Esophagus squamous epithelium (tissue), 4 donors: ENCODE data around the gene TBC1D23.

ENCODE experiments used
- POLR2A ChIP-seq, 4 donors: fragments of 450-650 bp; IDR thresholded peaks; one replicate each; pipeline ENCODE4 v1.6.1; 2017; ENCODE audit warnings: antibody characterized with exemption in 4 of 4, mild to moderate bottlenecking in 4 of 4, moderate library complexity in 3 of 4
- TF ChIP-seq, protein P1 (sequence below), 6 experiments: fragments of 450-650 bp in 4 of 6; fragments of 200-600 bp in 2 of 6; sonication (generic) in 2 of 6; IDR thresholded peaks; one replicate each; pipeline ENCODE4 v1.5.1; 2016 to 2019; ENCODE audit warnings: antibody characterized with exemption in 6 of 6, mild to moderate bottlenecking in 4 of 6, moderate library complexity in 4 of 6

DNA sequence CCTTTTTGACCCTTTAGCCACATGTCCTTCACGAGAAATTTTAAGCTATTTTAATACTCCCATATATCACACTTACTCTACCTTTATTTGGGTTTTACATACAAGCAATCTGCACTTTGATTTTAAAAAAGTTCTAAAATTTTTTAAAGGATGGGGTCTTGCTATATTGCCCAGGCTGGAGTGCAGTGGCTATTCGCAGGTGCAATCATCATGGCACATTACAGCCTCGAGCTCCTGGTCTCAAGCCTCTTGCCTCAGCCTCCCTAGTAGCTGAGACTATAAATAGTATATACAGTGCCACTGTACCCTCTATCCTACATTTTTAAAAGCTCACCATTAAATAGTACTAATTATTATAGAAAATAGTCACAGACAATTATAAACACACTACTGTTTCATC, 103.6 kb downstream of the TBC1D23 start:
- TF ChIP-seq POLR2A (IDR thresholded peaks at IDR 0.05) = no peak
- TF ChIP-seq, protein P1, sequence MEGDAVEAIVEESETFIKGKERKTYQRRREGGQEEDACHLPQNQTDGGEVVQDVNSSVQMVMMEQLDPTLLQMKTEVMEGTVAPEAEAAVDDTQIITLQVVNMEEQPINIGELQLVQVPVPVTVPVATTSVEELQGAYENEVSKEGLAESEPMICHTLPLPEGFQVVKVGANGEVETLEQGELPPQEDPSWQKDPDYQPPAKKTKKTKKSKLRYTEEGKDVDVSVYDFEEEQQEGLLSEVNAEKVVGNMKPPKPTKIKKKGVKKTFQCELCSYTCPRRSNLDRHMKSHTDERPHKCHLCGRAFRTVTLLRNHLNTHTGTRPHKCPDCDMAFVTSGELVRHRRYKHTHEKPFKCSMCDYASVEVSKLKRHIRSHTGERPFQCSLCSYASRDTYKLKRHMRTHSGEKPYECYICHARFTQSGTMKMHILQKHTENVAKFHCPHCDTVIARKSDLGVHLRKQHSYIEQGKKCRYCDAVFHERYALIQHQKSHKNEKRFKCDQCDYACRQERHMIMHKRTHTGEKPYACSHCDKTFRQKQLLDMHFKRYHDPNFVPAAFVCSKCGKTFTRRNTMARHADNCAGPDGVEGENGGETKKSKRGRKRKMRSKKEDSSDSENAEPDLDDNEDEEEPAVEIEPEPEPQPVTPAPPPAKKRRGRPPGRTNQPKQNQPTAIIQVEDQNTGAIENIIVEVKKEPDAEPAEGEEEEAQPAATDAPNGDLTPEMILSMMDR (IDR thresholded peaks at IDR 0.05) = no peak
